Lung (tissue), 12 donors: ENCODE data around the gene HPS1. TPM values are rescaled to one million over a fixed set of nuclear protein-coding genes. Genes with fewer than 3 reads are reported as not detected.

Experiments
- ATAC-seq: fragments of 200-7000 bp; cut with Tn5 transposase; one replicate; pipeline ENCODE4 v1.9.1; 2020; ENCODE audit warnings: moderate number of reproducible peaks; ENCODE audit not compliant: insufficient read depth, low FRiP score
- DNase-seq, 3 donors: peaks; one replicate each; pipeline ENCODE4 v3.0.0-alpha.2; 2013 to 2017
- H3K27ac ChIP-seq, 2 donors: one replicate each; pipeline ENCODE4 v1.5.1; 2013; ENCODE audit warnings: mild to moderate bottlenecking in 2 of 2, moderate library complexity in 2 of 2, control low read depth in 1 of 2, inconsistent platforms in 1 of 2, low read depth in 1 of 2, low read length in 1 of 2
- H3K27me3 ChIP-seq, 3 donors: one replicate each; pipeline ENCODE4 v1.5.1; 2013; ENCODE audit warnings: low read length in 2 of 3; ENCODE audit not compliant: control insufficient read depth in 3 of 3, insufficient read depth in 3 of 3
- H3K36me3 ChIP-seq, 4 donors: one replicate each; pipeline ENCODE4 v1.5.1; 2013; ENCODE audit warnings: low read length in 4 of 4, mild to moderate bottlenecking in 1 of 4, moderate library complexity in 1 of 4; ENCODE audit not compliant: control insufficient read depth in 4 of 4, insufficient read depth in 4 of 4
- H3K4me1 ChIP-seq, 5 donors: one replicate each; pipeline ENCODE4 v1.5.1; 2013; ENCODE audit warnings: low read length in 5 of 5, mild to moderate bottlenecking in 2 of 5, moderate library complexity in 1 of 5; ENCODE audit not compliant: control insufficient read depth in 5 of 5, insufficient read depth in 5 of 5
- H3K4me3 ChIP-seq: one replicate; pipeline ENCODE4 v1.5.1; 2013; ENCODE audit warnings: mild to moderate bottlenecking, control low read depth, moderate library complexity
- H3K9ac ChIP-seq, 2 donors: one replicate each; pipeline ENCODE4 v1.5.1; 2013; ENCODE audit warnings: low read length in 2 of 2, control low read depth in 1 of 2; ENCODE audit not compliant: insufficient read depth in 1 of 2
- H3K9me3 ChIP-seq, 4 donors: one replicate each; pipeline ENCODE4 v1.5.1; 2013; ENCODE audit warnings: low read length in 3 of 4, mild to moderate bottlenecking in 1 of 4, moderate library complexity in 1 of 4; ENCODE audit not compliant: control insufficient read depth in 4 of 4, insufficient read depth in 3 of 4
- WGBS, 2 donors: extraction: QIAGEN DNeasy Blood & Tissue Kit; methylation state at CpG; one replicate each; pipeline ENCODE4 v1.1.7; 2013; 5-methylcytosine and 5-hydroxymethylcytosine counted together
- polyA plus RNA-seq, 2 donors: library from polyadenylated mRNA; stranded (reverse); fragments of 200-250 nt; gene quantifications; one replicate each; pipeline ENCODE4 v1.2.1, GENCODE V29; 2013
- total RNA-seq, 2 donors: library from RNA; depleted of rRNA in 1 of 2; stranded (reverse); fragments of >200 nt in 1 of 2; gene quantifications; one replicate each; pipeline ENCODE4 v1.2.1, GENCODE V29; 2014 to 2021
- TF ChIP-seq, protein P1 (sequence below): IDR thresholded peaks from 2 replicates; pipeline ENCODE4 v1.5.1; 2012; ENCODE audit warnings: mild to moderate bottlenecking; ENCODE audit errors: control extremely low read depth, extremely low read depth
- donor health status: control.
- donor health status: control.
- donor health status: Bipolar disorder and iron deficiency.
- donor health status: healthy.
- donor health status: DM: yes; HTN: yes; CAD: no.

The HPS1 gene
- total and polyA plus RNA-seq, 4 donors, result 32.3 to 89.5 (median 58.4) TPM

DNA sequence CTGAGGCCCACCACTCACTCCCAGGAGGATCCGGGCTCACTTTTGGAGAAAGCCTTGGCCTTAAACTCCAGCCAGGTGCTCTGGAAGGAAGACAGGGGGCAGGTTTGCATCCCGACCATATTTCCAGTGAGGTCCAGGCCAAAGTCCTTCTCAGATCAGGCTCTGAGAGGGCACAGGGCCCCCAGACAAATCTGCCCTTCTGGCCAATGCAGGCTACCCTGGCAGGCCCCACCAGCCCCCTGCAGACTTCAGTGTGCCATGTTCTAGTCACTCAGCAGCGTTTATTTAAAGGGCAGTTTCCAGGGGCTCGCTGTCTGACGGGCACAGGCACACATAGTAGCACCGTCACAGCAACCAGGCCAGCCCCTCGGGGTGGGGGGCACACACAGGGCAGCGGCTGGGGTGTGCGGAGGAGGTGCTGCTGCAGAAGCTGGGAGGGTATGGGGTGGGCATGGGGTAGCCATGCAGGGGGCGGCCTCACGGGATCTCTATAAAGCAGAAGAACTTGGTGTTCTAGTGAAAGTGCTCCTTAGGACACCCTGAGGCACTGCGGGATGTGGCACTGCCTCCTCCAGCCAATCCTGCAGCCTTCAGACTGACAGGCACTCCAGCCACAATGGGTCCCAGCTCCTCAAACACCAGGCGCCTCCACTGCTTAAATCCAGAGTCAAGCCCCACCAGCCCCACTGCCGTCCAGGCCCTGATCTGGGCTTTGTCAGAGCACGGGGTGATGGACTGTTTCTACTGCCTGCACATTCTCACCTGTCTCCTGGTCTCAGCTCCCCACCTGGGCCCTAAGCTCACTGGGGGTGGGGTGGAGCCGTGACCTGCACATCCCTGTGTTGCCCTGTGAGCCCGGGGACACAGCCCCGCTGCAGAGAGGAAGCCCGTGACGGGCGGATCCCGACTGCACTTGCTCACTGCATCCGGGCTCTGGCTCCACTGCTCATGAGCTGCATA, 22.2 kb downstream of the HPS1 start:
- TF ChIP-seq, protein P1, sequence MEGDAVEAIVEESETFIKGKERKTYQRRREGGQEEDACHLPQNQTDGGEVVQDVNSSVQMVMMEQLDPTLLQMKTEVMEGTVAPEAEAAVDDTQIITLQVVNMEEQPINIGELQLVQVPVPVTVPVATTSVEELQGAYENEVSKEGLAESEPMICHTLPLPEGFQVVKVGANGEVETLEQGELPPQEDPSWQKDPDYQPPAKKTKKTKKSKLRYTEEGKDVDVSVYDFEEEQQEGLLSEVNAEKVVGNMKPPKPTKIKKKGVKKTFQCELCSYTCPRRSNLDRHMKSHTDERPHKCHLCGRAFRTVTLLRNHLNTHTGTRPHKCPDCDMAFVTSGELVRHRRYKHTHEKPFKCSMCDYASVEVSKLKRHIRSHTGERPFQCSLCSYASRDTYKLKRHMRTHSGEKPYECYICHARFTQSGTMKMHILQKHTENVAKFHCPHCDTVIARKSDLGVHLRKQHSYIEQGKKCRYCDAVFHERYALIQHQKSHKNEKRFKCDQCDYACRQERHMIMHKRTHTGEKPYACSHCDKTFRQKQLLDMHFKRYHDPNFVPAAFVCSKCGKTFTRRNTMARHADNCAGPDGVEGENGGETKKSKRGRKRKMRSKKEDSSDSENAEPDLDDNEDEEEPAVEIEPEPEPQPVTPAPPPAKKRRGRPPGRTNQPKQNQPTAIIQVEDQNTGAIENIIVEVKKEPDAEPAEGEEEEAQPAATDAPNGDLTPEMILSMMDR, result no peak
- H3K36me3 ChIP-seq, result peaks cover 0 to 52% (median 13%) of the 10 kb centered on the region in 4 donors
- WGBS, 2 donors, result 96 to 97% methylated on average over 23 of the region's 23 CpGs

DNA sequence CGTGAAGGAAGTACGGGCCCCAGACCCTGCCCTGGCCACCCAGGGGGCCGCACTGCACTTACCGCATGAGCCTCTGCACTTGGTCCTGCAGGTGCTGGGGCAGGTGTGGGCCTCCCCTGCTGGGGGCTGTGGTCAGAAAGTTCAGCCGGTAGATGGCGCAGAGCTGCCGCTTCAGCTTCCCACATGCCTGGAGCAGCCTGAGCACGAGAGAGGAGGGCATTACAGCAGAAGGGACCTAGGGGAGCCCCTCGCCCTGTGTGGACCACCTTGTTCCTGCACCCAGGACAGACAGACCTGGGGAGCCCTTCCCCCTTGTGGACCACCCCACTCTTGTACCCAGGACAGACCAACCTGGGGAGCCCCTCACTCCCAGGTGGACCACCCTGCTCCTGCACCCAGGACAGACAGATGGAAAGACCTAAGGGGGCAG, 23.0 kb downstream of the HPS1 start:
- Histone ChIP-seq H3K9ac (no peak overlapping the region), H3K4me3 (no peak overlapping the region), H3K9me3 (no peaks in the 10 kb centered on the region), H3K27ac (no peak overlapping the region), H3K36me3 (peaks cover 2 to 57% (median 11%) of the 10 kb centered on the region in 4 donors), H3K4me1 (peaks cover 0 to 12% (median 0%) of the 10 kb centered on the region in 5 donors), H3K27me3 (no peaks in the 10 kb centered on the region)
- peak in 1 of 3 donors; percentile 29 for DNase-seq
- 95 to 96% methylated on average over 9 of the region's 9 CpGs for WGBS, 2 donors
- no peak for ATAC-seq
- TF ChIP-seq, protein P1, result no peak

More for the DNA sequence above, 22.2 kb downstream of the HPS1 start:
- Histone ChIP-seq H3K4me3 (no peak overlapping the region), H3K9ac (no peak overlapping the region), H3K27ac (no peak overlapping the region), H3K27me3 (no peaks in the 10 kb centered on the region), H3K9me3 (no peaks in the 10 kb centered on the region), H3K4me1 (peaks cover 0 to 5% (median 0%) of the 10 kb centered on the region in 5 donors)
- ATAC-seq (no peak), DNase-seq (no peak)

DNA sequence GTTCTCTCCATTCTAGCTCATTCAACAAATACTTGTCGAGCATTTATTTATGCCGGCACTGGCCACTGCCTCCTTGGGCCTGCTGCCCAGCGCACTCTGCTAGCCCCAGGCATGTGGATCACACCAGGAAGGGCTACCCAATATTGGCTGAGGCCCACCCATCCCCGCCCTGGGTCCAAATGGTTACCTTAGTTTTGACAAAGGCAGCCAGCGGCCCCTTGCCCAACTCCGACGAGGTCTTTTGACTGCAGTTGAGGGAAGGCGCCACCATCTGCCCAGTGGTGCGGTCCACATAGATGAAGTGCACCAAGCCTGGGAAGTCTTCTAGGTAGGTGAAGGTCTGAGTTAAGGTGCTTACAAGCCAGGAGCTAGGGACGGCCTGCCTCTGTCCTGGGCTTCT, 24.6 kb downstream of the HPS1 start:
- TF ChIP-seq, protein P1, result no peak
- no peak overlapping the region for H3K4me3 ChIP-seq
- no peak for DNase-seq
- WGBS, 2 donors, result 97 to 98% methylated on average over 10 of the region's 10 CpGs
- no peak overlapping the region for H3K27ac ChIP-seq
- no peak for ATAC-seq
- H3K9me3 ChIP-seq, result no peaks in the 10 kb centered on the region
- H3K27me3 ChIP-seq, result no peaks in the 10 kb centered on the region
- no peak overlapping the region for H3K9ac ChIP-seq
- peaks cover 4 to 61% (median 10%) of the 10 kb centered on the region in 4 donors for H3K36me3 ChIP-seq
- peaks cover 0 to 23% (median 0%) of the 10 kb centered on the region in 5 donors for H3K4me1 ChIP-seq
